H1 (cell line): Measurements from ENCODE around the gene KCNJ10.
"Not testable (repeated sequence)": the region's sequence is repeated elsewhere in the genome, so short reads cannot be mapped to it uniquely, and the experiment has no call there.

Experiments
- BACH1 ChIP-seq: IDR thresholded peaks from 2 replicates; pipeline ENCODE4 v1.6.1; 2012; ENCODE audit warnings: low read length, improper control_type of control experiment
- CEBPB ChIP-seq: IDR thresholded peaks from 2 replicates; pipeline ENCODE4 v1.6.1; 2012; ENCODE audit warnings: low read depth, low read length
- CHD1 ChIP-seq: IDR thresholded peaks from 2 replicates; pipeline ENCODE4 v1.6.1; 2012; ENCODE audit warnings: low read depth, low read length, improper control_type of control experiment
- EP300 ChIP-seq, 2 experiments: IDR thresholded peaks; 1 replicate in 1 of 2; 2 replicates in 1 of 2; pipeline ENCODE4 v1.6.1; 2011 to 2012; ENCODE audit warnings: low read depth in 2 of 2, low read length in 2 of 2, mild to moderate bottlenecking in 2 of 2, borderline replicate concordance in 1 of 2, inconsistent platforms in 1 of 2, moderate library complexity in 1 of 2
- EZH2 ChIP-seq: fragments of 200-600 bp; sonication (generic); IDR thresholded peaks from 2 replicates; pipeline ENCODE4 v1.7.1; 2012; ENCODE audit warnings: low read depth, mild to moderate bottlenecking, moderate library complexity, low read length, inconsistent platforms; ENCODE audit not compliant: severe bottlenecking
- JUN ChIP-seq: IDR thresholded peaks from 2 replicates; pipeline ENCODE4 v1.6.1; 2011; ENCODE audit warnings: low read depth, mild to moderate bottlenecking, improper control_type of control experiment, low read length
- KDM4A ChIP-seq: IDR thresholded peaks from one replicate; pipeline ENCODE4 v1.7.1; 2012; ENCODE audit warnings: low read depth, mild to moderate bottlenecking, moderate library complexity, low read length, inconsistent platforms; ENCODE audit not compliant: severe bottlenecking
- POLR2A ChIP-seq, 2 experiments: IDR thresholded peaks; 1 replicate in 1 of 2; 2 replicates in 1 of 2; pipeline ENCODE4 v1.6.1; 2011; ENCODE audit warnings: low read depth in 2 of 2, low read length in 2 of 2, mild to moderate bottlenecking in 2 of 2; ENCODE audit errors: control extremely low read depth in 1 of 2
- RAD21 ChIP-seq, 2 experiments: IDR thresholded peaks in 1 of 2; conservative IDR thresholded peaks in 1 of 2; 2 replicates each; pipeline ENCODE4 v1.6.1; 2011; ENCODE audit warnings: low read depth in 2 of 2, low read length in 2 of 2, improper control_type of control experiment in 1 of 2, inconsistent platforms in 1 of 2, mild to moderate bottlenecking in 1 of 2, moderate library complexity in 1 of 2
- SIN3A ChIP-seq, 2 experiments: IDR thresholded peaks in 1 of 2; conservative IDR thresholded peaks in 1 of 2; 2 replicates each; pipeline ENCODE4 v1.6.1; 2011 to 2012; ENCODE audit warnings: low read length in 2 of 2, improper control_type of control experiment in 1 of 2, low read depth in 1 of 2, mild to moderate bottlenecking in 1 of 2
- SP1 ChIP-seq: IDR thresholded peaks from 2 replicates; pipeline ENCODE4 v1.6.1; 2011; ENCODE audit warnings: low read depth, low read length
- TAF1 ChIP-seq: IDR thresholded peaks from 2 replicates; pipeline ENCODE4 v1.6.1; 2011; ENCODE audit warnings: mild to moderate bottlenecking, low read depth, low read length
- TF ChIP-seq, protein P1 (sequence below), 3 experiments: IDR thresholded peaks; 1 replicate in 2 of 3; 2 replicates in 1 of 3; pipeline versions ENCODE4 v1.5.1 to v1.6.1; 2011; ENCODE audit warnings: low read length in 3 of 3, mild to moderate bottlenecking in 3 of 3, inconsistent platforms in 2 of 3, low read depth in 1 of 3, moderate library complexity in 1 of 3; ENCODE audit not compliant: insufficient read depth in 1 of 3; ENCODE audit errors: control extremely low read depth in 1 of 3
- TF ChIP-seq, protein P2 (sequence below): IDR thresholded peaks from 2 replicates; pipeline ENCODE4 v1.6.1; 2012; ENCODE audit warnings: inconsistent platforms

DNA sequence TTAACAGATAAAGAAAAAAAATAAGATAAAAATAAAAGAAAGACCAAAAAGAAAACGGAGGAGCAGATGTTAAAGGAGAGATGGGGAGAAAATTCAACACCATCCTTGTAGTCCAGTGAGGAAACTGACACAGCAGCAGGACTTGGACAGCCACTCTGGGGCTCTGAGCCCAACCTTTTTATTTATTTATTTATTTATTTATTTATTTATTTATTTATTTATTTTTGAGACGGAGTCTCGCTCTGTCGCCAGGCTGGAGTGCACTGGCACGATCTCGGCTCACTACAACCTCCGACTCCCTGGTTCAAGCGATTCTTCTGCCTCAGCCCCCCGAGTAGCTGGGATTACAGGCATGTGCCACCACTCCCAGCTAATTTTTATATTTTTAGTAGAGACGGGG lies 41.5 kb upstream of the KCNJ10 start:
- TF ChIP-seq SIN3A (conservative IDR thresholded peaks at IDR 0.05 in 1 of 2, IDR thresholded peaks at IDR 0.05 in 1 of 2; ENCODE audit: low read depth in 1 of 2, low read length in 2 of 2); POLR2A (IDR thresholded peaks at IDR 0.05; ENCODE audit: control extremely low read depth in 1 of 2, low read depth in 2 of 2, low read length in 2 of 2); CHD1; JUN; RAD21 (IDR thresholded peaks at IDR 0.05 in 1 of 2, conservative IDR thresholded peaks at IDR 0.05 in 1 of 2; ENCODE audit: low read depth in 2 of 2, low read length in 2 of 2); BACH1; TAF1; CEBPB; EZH2; SP1; KDM4A; EP300 (IDR thresholded peaks at IDR 0.05; ENCODE audit: borderline replicate concordance in 1 of 2, low read depth in 2 of 2, low read length in 2 of 2): not testable (repeated sequence)
- TF ChIP-seq, protein P1, sequence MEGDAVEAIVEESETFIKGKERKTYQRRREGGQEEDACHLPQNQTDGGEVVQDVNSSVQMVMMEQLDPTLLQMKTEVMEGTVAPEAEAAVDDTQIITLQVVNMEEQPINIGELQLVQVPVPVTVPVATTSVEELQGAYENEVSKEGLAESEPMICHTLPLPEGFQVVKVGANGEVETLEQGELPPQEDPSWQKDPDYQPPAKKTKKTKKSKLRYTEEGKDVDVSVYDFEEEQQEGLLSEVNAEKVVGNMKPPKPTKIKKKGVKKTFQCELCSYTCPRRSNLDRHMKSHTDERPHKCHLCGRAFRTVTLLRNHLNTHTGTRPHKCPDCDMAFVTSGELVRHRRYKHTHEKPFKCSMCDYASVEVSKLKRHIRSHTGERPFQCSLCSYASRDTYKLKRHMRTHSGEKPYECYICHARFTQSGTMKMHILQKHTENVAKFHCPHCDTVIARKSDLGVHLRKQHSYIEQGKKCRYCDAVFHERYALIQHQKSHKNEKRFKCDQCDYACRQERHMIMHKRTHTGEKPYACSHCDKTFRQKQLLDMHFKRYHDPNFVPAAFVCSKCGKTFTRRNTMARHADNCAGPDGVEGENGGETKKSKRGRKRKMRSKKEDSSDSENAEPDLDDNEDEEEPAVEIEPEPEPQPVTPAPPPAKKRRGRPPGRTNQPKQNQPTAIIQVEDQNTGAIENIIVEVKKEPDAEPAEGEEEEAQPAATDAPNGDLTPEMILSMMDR (IDR thresholded peaks at IDR 0.05; ENCODE audit: control extremely low read depth in 1 of 3, insufficient read depth in 1 of 3, low read depth in 1 of 3, low read length in 3 of 3), result not testable (repeated sequence)
- TF ChIP-seq, protein P2, sequence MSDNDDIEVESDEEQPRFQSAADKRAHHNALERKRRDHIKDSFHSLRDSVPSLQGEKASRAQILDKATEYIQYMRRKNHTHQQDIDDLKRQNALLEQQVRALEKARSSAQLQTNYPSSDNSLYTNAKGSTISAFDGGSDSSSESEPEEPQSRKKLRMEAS, result not testable (repeated sequence)
